ENCODE data around the gene EIF2B1. TPM values are rescaled to one million over a fixed set of nuclear protein-coding genes. Genes with fewer than 3 reads are reported as not detected.
A peak's percentile ranks its signal among the peaks of the same experiment; 100 is the strongest.

Gene EIF2B1
- total RNA-seq, 4 donors from 2014 or later, result 162 to 221 (median 181) TPM

GRCh38 chr12:123645878-123646277 lies 12.4 kb upstream of the EIF2B1 start:
- DNase-seq (ENCODE audit: low spot score in 2 of 2), result no peak
- peaks cover 0 to 87% (median 0%) of the 10 kb centered on the region in 3 donors for H3K36me3 ChIP-seq
- no peak for TF ChIP-seq EP300 (IDR thresholded peaks at IDR 0.05)
- no peak for TF ChIP-seq CTCF (IDR thresholded peaks at IDR 0.05)
- no peak for TF ChIP-seq POLR2A (IDR thresholded peaks at IDR 0.05)
- no peaks in the 10 kb centered on the region for H3K4me1 ChIP-seq
- WGBS, 2 donors, result 76 to 89% methylated on average over 5 of the region's 5 CpGs
- H3K27me3 ChIP-seq, result no peaks in the 10 kb centered on the region
- no peaks in the 10 kb centered on the region for H3K9me3 ChIP-seq
- H3K27ac ChIP-seq, result no peak overlapping the region
- H3K4me3 ChIP-seq, result no peak overlapping the region

GRCh38 chr12:123645380-123645779 lies 11.9 kb upstream of the EIF2B1 start:
- DNase-seq (ENCODE audit: low spot score in 2 of 2), result no peak
- no peak for TF ChIP-seq POLR2A (IDR thresholded peaks at IDR 0.05)
- no peak for TF ChIP-seq EP300 (IDR thresholded peaks at IDR 0.05)
- no peak for TF ChIP-seq CTCF (IDR thresholded peaks at IDR 0.05)
- H3K4me1 ChIP-seq, result no peaks in the 10 kb centered on the region
- H3K27me3 ChIP-seq, result no peaks in the 10 kb centered on the region
- peaks cover 0 to 86% (median 0%) of the 10 kb centered on the region in 3 donors for H3K36me3 ChIP-seq
- WGBS, 2 donors, result 97 to 98% methylated on average over 3 of the region's 3 CpGs
- H3K4me3 ChIP-seq, result no peak overlapping the region
- H3K9me3 ChIP-seq, result no peaks in the 10 kb centered on the region
- no peak overlapping the region for H3K27ac ChIP-seq

GRCh38 chr12:123643911-123644310 lies 10.4 kb upstream of the EIF2B1 start:
- no peaks in the 10 kb centered on the region for H3K27me3 ChIP-seq
- TF ChIP-seq EP300 (IDR thresholded peaks at IDR 0.05) (no peak), CTCF (IDR thresholded peaks at IDR 0.05) (no peak), POLR2A (IDR thresholded peaks at IDR 0.05) (no peak)
- no peak overlapping the region for H3K4me3 ChIP-seq
- peaks cover 0 to 80% (median 0%) of the 10 kb centered on the region in 3 donors for H3K36me3 ChIP-seq
- DNase-seq (ENCODE audit: low spot score in 2 of 2), result no peak
- H3K9me3 ChIP-seq, result no peaks in the 10 kb centered on the region
- H3K27ac ChIP-seq, result no peak overlapping the region
- WGBS, 2 donors, result 94 to 96% methylated on average over 7 of the region's 7 CpGs
- H3K4me1 ChIP-seq, result no peaks in the 10 kb centered on the region

- no peak for TF ChIP-seq POLR2A (IDR thresholded peaks at IDR 0.05)
- no peak for TF ChIP-seq EP300 (IDR thresholded peaks at IDR 0.05)
- TF ChIP-seq CTCF (IDR thresholded peaks at IDR 0.05), result no peak
- Histone ChIP-seq H3K4me3 (peak overlapping the region; percentile 54 to 86 (median 67)), H3K9me3 (no peaks in the 10 kb centered on the region), H3K4me1 (peaks cover 0 to 26% (median 13%) of the 10 kb centered on the region in 4 donors), H3K36me3 (peaks cover 0 to 37% (median 8%) of the 10 kb centered on the region in 3 donors), H3K27ac (peak overlapping the region; percentile 60 to 88 (median 80)), H3K27me3 (no peaks in the 10 kb centered on the region)
- no peak for DNase-seq (ENCODE audit: low spot score in 2 of 2)
- 11 to 15% methylated on average over 19 of the region's 19 CpGs for WGBS, 2 donors
Observed at GRCh38 chr12:123634142-123634561, 666 bp upstream of the EIF2B1 start.

GRCh38 chr12:123621619-123622530 lies 11.6 kb downstream of the EIF2B1 start:
- TF ChIP-seq CTCF (IDR thresholded peaks at IDR 0.05) (no peak), EP300 (IDR thresholded peaks at IDR 0.05) (no peak), POLR2A (IDR thresholded peaks at IDR 0.05) (no peak)
- H3K27me3 ChIP-seq, result no peaks in the 10 kb centered on the region
- DNase-seq (ENCODE audit: low spot score in 2 of 2), result no peak
- WGBS, 2 donors, result 80 to 85% methylated on average over 15 of the region's 15 CpGs
- no peaks in the 10 kb centered on the region for H3K9me3 ChIP-seq
- H3K36me3 ChIP-seq, result peaks cover 0 to 100% (median 45%) of the 10 kb centered on the region in 3 donors
- H3K4me3 ChIP-seq, result no peak overlapping the region
- H3K27ac ChIP-seq, result no peak overlapping the region
- H3K4me1 ChIP-seq, result no peaks in the 10 kb centered on the region
